GM23338 (cell line): Measurements from ENCODE around the gene WIPF3.

Source experiments
- EZH2 ChIP-seq: fragments of 200-600 bp; sonication (generic); IDR thresholded peaks from one replicate; pipeline ENCODE4 v1.8.0; 2017; ENCODE audit warnings: antibody characterized with exemption, mild to moderate bottlenecking, low read depth; ENCODE audit not compliant: unreplicated experiment
- POLR2AphosphoS5 ChIP-seq: IDR thresholded peaks from 2 replicates; pipeline ENCODE4 v1.6.1; 2016; ENCODE audit warnings: antibody characterized with exemption, low read depth
- TF ChIP-seq, protein P1 (sequence below), 2 experiments: fragments of 200-600 bp in 1 of 2; sonication (generic) in 1 of 2; conservative IDR thresholded peaks; 2 replicates each; pipeline versions ENCODE4 v1.5.1 to v1.6.1; 2016 to 2017; ENCODE audit warnings: antibody characterized with exemption in 2 of 2, low read depth in 2 of 2, mild to moderate bottlenecking in 2 of 2, moderate library complexity in 1 of 2

DNA sequence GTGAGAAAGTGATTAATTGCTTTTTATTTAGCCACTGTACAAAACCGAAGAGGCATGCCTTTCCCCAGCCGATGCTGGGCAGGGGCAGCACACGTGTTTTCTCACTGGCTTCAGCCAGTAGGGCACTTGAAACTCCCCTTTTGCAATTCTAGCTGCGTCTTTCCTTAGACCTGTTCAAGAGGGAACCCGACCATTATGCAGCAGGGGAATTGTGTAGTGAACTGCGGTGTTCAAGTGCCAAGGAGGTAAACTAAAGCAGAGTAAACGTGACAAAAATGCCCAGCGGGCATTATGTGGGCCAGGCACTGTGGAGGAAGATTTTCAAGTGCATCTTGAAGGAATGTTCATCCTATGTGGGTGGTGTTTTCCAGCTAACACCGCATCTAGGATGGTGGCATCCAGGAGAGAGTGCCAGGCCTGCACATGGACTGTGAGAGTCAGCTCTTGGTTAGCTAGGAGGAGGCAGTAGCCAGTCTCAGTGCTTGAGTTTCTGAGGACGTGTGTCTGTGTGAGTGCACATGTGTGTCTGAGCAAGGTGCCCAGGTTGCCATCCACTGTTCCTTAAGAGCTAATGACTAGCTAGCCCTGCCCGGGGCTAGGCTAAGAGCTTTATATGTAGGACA lies 3.3 kb downstream of the WIPF3 start:
- TF ChIP-seq EZH2 (no peak), POLR2AphosphoS5 (no peak)
- TF ChIP-seq, protein P1, sequence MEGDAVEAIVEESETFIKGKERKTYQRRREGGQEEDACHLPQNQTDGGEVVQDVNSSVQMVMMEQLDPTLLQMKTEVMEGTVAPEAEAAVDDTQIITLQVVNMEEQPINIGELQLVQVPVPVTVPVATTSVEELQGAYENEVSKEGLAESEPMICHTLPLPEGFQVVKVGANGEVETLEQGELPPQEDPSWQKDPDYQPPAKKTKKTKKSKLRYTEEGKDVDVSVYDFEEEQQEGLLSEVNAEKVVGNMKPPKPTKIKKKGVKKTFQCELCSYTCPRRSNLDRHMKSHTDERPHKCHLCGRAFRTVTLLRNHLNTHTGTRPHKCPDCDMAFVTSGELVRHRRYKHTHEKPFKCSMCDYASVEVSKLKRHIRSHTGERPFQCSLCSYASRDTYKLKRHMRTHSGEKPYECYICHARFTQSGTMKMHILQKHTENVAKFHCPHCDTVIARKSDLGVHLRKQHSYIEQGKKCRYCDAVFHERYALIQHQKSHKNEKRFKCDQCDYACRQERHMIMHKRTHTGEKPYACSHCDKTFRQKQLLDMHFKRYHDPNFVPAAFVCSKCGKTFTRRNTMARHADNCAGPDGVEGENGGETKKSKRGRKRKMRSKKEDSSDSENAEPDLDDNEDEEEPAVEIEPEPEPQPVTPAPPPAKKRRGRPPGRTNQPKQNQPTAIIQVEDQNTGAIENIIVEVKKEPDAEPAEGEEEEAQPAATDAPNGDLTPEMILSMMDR (conservative IDR thresholded peaks at IDR 0.05; ENCODE audit: low read depth in 2 of 2), result no peak
